T-helper 9 cell (primary cell): ENCODE results near the gene AARS1.
"Not testable (repeated sequence)": the region's sequence is repeated elsewhere in the genome, so short reads cannot be mapped to it uniquely, and the experiment has no call there.

ENCODE experiments used
- DNase-seq: peaks from one replicate; pipeline ENCODE4 v3.0.0-alpha.2; 2020

AARS1 gene

DNA sequence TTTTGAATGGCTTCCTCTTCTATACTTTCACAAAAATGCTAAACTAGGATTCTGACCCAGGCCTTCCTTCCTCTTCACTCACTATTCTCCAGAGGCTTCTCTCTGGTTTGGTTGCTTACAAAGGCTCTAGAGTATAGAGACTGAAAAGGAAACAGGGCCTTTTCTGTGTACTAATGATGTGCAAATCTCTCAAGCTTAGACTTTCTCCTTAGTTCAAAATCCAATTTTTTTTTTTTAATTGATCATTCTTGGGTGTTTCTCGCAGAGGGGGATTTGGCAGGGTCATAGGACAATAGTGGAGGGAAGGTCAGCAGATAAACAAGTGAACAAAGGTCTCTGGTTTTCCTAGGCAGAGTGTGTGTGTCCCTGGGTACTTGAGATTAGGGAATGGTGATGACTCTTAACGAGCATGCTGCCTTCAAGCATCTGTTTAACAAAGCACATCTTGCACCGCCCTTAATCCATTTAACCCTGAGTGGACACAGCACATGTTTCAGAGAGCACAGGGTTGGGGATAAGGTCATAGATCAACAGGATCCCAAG is 65.3 kb downstream of the AARS1 start:
- DNase-seq = not testable (repeated sequence)

DNA sequence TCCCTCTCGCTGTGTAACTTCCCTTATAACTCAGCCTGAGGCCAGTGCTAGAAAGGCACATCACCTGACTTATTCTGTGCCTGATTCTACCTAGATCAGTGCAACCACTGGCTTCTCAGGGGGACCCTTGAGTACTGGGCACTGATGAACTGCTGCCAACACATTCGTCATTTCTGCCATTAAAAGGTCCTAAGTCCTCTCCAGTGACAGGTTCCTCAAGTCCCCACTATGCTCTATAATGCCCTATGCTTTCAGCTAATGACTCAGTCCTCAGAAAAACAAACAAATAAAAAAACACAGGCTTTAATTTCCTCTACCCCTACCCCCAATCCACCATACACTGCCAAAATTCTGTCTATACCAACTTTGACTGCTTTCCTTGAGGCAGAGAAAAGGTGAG is 66.1 kb downstream of the AARS1 start:
- not testable (repeated sequence) for DNase-seq

GRCh38 chr16:70222574-70222973 is 66.7 kb downstream of the AARS1 start:
- DNase-seq = not testable (repeated sequence)

DNA sequence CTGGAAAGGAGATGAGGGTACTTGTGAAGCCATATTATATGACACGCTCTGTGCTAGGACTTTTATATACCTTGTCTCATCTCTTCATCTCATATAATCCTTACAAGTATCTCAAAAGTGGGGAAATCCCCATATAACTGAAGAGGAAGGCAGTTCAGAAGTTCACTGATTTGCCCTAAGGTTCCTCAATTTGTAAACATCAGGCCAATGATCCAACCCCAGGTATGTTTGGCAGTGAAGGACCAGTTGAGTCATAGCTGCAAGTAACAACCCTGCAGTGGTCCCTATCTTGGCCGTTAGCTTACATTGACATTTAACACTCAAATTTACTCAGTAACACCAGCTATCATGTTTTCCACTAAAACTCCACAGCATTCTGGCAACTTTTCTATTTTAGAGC is 70.7 kb downstream of the AARS1 start:
- DNase-seq = not testable (repeated sequence)

DNA sequence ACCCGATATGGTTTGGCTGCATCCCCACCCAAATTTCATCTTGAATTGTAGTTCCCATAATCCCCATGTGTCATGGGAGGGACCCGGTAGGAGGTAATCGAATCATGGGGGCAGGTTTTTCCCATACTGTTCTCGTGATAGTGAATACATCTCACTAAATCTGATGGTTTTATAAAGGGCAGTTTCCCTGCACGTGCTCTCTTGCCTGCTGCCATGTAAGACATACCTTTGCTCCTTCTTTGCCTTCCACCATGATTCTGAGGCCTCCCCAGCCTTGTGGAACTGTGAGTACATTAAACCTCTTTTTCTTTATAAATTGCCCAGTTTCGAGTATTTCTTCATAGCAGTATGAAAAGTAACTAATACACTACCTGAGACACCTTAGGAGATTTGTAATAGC is 82.9 kb downstream of the AARS1 start:
- DNase-seq = not testable (repeated sequence)

- DNase-seq = not testable (repeated sequence)
These were observed 84.5 kb downstream of the AARS1 start for GRCh38 chr16:70204668-70205405.

DNA sequence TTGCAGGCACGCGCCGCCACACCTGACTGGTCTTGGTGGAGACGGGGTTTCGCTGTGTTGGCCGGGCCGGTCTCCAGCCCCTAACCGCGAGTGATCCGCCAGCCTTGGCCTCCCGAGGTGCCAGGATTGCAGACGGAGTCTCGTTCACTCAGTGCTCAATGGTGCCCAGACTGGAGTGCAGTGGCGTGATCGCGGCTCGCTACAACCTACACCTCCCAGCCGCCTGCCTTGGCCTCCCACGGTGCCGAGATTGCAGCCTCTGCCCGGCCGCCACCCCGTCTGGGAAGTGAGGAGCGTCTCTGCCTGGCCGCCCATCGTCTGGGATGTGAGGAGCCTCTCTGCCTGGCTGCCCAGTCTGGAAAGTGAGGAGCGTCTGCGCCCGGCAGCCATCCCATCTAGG is 85.3 kb downstream of the AARS1 start:
- DNase-seq = not testable (repeated sequence)

DNA sequence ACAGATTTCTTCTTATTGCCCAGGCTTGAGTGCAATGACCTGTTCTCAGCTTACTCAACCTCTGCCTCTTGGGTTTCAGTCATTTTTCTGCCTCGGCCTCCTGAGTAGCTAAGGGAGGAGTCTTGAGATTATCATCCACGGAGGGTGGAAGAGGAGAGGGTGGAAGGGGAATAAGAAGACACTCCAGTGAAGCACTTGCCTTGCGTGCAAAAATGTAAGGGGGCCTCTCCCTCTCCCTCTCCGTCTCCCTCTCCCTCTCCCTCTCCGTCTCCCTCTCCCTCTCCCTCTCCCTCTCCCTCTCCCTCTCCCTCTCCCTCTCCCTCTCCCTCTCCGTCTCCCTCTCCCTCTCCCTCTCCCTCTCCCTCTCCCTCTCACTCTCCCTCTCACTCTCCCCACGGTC is 85.8 kb downstream of the AARS1 start:
- not testable (repeated sequence) for DNase-seq
